NCI-H82 treated with DMSO at 0.1 percent for 48 hours (cell line): ENCODE results near the gene CA10.

Source experiments
- DNase-seq: peaks from one replicate; lab custom pipeline; 2025; ENCODE audit not compliant: unreplicated experiment; lab: John Stamatoyannopoulos, UW

The CA10 gene

GRCh38 chr17:51819341-51820219 lies 338.9 kb downstream of the CA10 start:
- DNase-seq = no peak

- no peak for DNase-seq
Measured at GRCh38 chr17:51818777-51819176, 339.7 kb downstream of the CA10 start.

GRCh38 chr17:51817955-51818354 lies 340.6 kb downstream of the CA10 start:
- DNase-seq = no peak

GRCh38 chr17:51817117-51817516 lies 341.4 kb downstream of the CA10 start:
- DNase-seq = no peak

GRCh38 chr17:51815097-51815496 lies 343.4 kb downstream of the CA10 start:
- no peak for DNase-seq

- DNase-seq = no peak
Measured at GRCh38 chr17:51814521-51814920, 344.0 kb downstream of the CA10 start.

GRCh38 chr17:51813784-51814174 lies 344.7 kb downstream of the CA10 start:
- DNase-seq = no peak

- no peak for DNase-seq
Measured at GRCh38 chr17:51813140-51813783, 345.3 kb downstream of the CA10 start.

GRCh38 chr17:51807460-51807859 lies 351.1 kb downstream of the CA10 start:
- DNase-seq = no peak

GRCh38 chr17:51805765-51806164 lies 352.7 kb downstream of the CA10 start:
- DNase-seq = no peak

GRCh38 chr17:51805185-51805584 lies 353.3 kb downstream of the CA10 start:
- no peak for DNase-seq

GRCh38 chr17:51803161-51803560 lies 355.4 kb downstream of the CA10 start:
- no peak for DNase-seq

- DNase-seq = no peak
Measured at GRCh38 chr17:51802544-51802943, 356.0 kb downstream of the CA10 start.

GRCh38 chr17:51801626-51802025 lies 356.9 kb downstream of the CA10 start:
- DNase-seq = no peak

- DNase-seq = no peak
Measured at GRCh38 chr17:51799981-51800380, 358.5 kb downstream of the CA10 start.

- no peak for DNase-seq
Measured at GRCh38 chr17:51799240-51799639, 359.3 kb downstream of the CA10 start.

GRCh38 chr17:51797150-51797549 lies 361.4 kb downstream of the CA10 start:
- no peak for DNase-seq

- DNase-seq = no peak
Measured at GRCh38 chr17:51796026-51796425, 362.5 kb downstream of the CA10 start.

- no peak for DNase-seq
Measured at GRCh38 chr17:51795401-51795800, 363.1 kb downstream of the CA10 start.

GRCh38 chr17:51794466-51794865 lies 364.0 kb downstream of the CA10 start:
- no peak for DNase-seq

- no peak for DNase-seq
Measured at GRCh38 chr17:51793686-51794085, 364.8 kb downstream of the CA10 start.

GRCh38 chr17:51778842-51779241 lies 379.7 kb downstream of the CA10 start:
- DNase-seq = no peak
